Thyroid gland (tissue), 4 donors: Measurements from ENCODE around the gene LCN2.
"Not testable (repeated sequence)": the region's sequence is repeated elsewhere in the genome, so short reads cannot be mapped to it uniquely, and the experiment has no call there.

Experiments used
- CTCF ChIP-seq, 6 experiments: fragments of 200-600 bp in 3 of 6; fragments of 450-650 bp in 3 of 6; sonication (generic) in 3 of 6; IDR thresholded peaks; one replicate each; pipeline ENCODE4 v1.5.1; 2016 to 2019; ENCODE audit warnings: antibody characterized with exemption in 6 of 6, mild to moderate bottlenecking in 2 of 6, inconsistent platforms in 1 of 6, moderate library complexity in 1 of 6
- POLR2A ChIP-seq, 2 donors: fragments of 450-650 bp; IDR thresholded peaks; one replicate each; pipeline ENCODE4 v1.6.1; 2017; ENCODE audit warnings: antibody characterized with exemption in 2 of 2, mild to moderate bottlenecking in 2 of 2, moderate library complexity in 1 of 2

- TF ChIP-seq POLR2A, CTCF (IDR thresholded peaks at IDR 0.05): not testable (repeated sequence)
Measured at GRCh38 chr9:128131346-128131745, 17.9 kb upstream of the LCN2 start.
